ENCODE data around the gene GNA15.

Gene GNA15

DNA sequence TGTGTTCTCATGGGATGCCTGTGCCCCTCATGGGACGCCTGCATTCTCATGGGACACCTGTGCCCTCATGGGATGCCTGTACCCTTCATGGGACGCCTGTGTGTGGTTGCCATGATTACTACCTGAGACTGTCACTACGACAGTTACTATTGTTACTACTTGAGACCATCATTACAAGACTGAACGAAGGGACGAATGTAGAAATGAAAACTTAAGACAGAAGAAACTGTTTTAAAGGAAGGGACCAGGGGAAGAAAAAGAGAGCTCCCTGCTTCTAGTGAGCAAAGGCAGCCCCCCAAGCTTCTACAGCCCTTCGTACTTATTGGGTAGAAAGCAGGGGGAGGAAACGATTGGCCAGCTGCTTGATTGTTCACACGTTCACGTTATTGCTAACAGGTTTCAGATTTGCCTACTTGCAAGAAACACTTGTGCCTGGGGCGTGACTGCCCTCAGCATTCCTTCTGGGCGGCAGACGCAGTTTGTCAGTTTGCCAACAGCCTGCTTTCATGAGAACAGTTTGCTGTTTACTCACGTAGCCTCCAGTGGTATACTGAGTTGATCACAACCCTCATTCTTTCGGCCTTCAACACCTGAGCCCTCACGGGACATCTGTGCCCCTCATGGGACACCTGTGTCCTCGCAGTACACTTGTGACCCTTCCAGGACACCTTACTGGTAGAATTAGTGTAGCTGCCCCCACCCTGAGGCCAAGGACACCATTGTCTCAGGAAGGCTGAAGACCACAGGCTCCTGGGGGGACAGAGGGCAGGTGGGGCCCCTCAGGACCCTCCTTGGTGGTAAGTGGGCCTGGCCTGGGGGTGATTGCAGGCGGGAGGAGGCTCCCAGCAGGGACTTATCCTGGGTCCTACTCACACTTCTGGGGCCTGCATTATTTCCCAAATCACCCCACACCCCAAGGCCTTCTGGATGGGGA lies 40.2 kb downstream of the GNA15 start:
- peak; percentile 43 for DNase-seq (ENCODE audit: low read depth)

- DNase-seq (ENCODE audit: low read depth): no peak
Measured at GRCh38 chr19:3176715-3177501, 41.1 kb downstream of the GNA15 start.

GRCh38 chr19:3178377-3178972 lies 42.6 kb downstream of the GNA15 start, which contains the start of gene S1PR4:
Gene S1PR4 (plus strand): TSS chr19:3178769. CDS start chr19:3178793, 24 bp downstream.
- DNase-seq (ENCODE audit: low read depth): no peak

- DNase-seq (ENCODE audit: low read depth): no peak
Measured at GRCh38 chr19:3178973-3179738, 43.3 kb downstream of the GNA15 start.

GRCh38 chr19:3179739-3180293 lies 44.0 kb downstream of the GNA15 start:
- DNase-seq (ENCODE audit: low read depth): no peak

DNA sequence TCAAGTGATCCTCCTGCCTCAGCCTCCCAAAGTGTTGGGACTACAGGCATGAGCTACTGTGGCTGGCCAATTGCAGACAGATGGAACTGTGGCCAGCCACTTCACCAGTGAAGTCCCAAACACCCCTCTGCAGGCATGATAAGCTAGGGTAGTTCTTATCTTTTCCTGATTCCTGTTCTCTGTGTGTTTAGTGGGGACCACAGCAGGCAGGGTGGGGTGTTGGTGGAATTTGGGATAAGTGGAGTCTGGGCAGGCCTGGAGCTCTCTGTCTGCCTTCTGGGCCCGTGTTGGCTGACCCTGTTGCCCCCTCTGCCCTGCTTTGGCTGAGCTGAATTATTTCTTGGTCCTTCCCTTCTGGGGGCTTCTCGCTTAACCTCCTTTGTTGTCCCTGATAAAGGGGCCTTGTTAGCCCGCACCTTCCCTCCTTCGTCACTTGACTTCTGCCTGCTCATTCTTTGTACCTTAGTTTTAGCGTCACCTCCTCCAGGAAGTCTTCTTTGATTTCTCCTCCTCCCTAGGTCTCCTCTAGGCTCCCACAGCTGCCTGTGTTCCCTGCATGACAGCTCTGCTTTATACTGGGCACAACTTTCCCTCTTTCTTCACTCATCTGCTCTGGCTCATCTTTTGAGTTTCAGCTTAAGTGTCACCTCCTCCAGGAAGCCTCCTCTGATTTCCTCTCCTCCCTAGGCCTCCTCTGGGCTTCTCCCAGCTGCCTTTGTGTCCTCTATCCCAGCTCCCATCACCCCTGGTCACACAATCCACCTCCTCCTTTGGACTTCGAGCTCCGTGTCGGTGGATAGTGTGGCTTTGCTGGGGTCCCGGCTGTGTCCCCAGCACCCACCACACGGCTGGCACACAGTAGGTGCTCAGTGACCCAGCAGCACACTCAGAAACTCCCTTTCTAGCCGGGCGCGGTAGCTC lies 48.1 kb downstream of the GNA15 start:
- no peak for DNase-seq (ENCODE audit: low read depth)

GRCh38 chr19:3184847-3185460 lies 49.1 kb downstream of the GNA15 start:
- peak; percentile 72 for DNase-seq (ENCODE audit: low read depth)

GRCh38 chr19:3185461-3186159 lies 49.8 kb downstream of the GNA15 start, which contains the start of gene NCLN:
Gene NCLN (plus strand): TSS chr19:3185930. CDS start chr19:3186031, 101 bp downstream.
- peak; percentile 91 for DNase-seq (ENCODE audit: low read depth)

DNA sequence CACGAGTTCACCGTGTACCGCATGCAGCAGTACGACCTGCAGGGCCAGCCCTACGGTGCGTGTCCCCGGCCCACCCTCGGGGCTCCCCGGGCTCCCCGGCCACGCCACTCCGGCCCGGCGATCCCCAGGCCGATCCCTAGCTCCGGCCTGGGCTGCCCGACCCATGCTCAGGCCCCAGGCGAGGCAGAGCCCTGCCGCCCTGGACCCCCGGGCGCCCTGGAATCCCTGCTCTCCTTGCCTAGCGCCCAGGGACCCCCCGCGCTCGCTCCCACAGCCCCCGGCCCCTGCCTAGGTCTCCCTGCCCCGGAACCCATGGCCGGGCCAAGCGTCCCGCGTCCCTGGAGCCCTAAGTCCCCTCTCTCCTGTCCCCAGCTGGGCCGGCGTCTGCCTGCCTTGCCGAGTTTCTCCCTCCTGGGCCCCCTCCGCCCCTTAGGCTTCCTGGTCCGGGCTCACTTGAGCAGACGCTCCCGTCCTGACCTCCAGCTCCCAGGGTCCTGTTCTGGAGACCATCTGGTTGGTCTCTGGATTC lies 50.4 kb downstream of the GNA15 start:
- no peak for DNase-seq (ENCODE audit: low read depth)

GRCh38 chr19:3186891-3187661 lies 51.2 kb downstream of the GNA15 start:
- DNase-seq (ENCODE audit: low read depth): no peak

- no peak for DNase-seq (ENCODE audit: low read depth)
Measured at GRCh38 chr19:3187662-3188511, 52.1 kb downstream of the GNA15 start.

DNA sequence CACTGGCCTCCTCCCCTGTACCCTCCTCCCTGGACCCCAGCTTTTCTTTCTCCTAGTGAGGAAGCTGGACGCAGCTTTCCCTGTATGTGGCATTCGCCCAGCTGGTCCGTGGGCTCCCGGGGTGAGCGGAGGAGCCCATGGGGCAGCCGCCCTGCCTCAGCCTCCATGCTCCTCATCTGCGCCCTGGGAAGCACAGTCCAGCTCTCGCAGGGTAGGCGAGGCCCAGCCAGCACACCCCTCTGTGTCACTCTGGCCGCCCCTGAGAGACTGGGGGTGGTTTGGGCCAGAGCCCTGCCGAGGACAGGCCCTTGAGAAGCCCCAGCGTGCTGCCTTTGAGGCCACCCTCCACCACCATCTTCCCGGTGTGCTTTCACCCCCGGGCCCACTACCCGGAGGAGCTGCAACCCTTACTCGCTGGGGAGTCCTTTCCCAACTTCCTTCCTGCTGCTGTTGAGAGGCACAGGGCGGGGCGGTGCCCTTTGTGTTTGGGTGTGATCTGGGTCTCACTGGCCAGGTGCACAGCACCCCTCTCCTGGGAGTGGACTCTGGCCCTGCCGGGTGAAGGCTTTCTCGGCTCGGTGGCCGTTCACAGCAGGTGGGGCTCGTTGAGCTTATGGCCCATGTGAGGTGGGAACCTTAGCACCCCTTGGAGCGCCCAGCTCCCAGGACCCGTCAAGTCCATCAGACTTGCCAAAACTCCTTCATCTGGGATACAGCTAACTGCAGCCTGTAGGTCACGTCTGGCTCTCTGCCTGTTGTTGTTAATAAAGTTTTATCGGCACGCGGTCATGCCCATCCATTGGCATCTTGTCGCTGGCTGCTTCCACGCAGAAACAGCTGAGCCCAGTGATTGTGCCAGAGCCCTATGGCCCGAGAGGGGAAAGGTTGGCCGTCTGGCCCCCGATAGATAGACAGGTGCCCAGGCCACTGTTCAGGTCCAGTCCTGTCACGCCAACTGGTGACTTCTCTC lies 53.1 kb downstream of the GNA15 start:
- DNase-seq (ENCODE audit: low read depth): no peak

DNA sequence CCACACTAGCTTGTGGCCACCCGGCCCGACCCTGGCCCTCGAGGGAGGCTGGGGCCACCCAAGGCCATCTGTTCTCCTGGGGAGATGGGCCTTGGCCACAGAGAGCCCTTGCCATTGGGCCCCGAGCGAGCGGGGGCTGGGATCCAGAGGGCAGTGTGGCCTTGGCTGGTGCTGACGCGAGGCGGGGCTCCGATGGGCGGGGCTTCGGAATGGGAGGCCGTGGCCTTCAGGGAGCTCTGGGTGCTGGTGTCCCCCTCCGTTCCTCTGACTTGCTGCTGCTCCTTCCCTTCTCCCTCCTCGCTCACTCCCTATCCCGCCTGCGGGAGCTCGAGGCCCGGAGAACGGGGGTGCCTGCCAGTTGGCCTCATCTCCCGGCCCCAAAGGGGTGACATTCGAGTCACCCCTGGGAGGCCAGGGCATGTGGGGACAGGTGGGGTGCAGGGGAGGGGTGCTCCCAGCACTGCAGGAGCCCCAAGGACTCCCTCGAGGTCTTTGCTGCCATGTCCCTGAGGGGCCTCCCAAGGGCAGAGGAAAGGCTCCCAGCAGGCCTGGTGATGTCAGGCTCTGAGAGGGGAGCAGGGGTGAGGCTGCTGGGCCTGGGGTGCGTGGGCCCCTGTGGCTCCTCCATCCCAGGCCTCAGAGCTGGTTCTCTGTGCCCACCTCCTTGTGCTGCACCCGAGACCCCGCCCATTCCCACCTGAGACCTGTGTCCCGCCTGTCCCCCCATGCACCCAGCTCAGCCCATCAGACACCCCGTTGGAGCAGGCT lies 54.1 kb downstream of the GNA15 start:
- DNase-seq (ENCODE audit: low read depth): no peak

DNA sequence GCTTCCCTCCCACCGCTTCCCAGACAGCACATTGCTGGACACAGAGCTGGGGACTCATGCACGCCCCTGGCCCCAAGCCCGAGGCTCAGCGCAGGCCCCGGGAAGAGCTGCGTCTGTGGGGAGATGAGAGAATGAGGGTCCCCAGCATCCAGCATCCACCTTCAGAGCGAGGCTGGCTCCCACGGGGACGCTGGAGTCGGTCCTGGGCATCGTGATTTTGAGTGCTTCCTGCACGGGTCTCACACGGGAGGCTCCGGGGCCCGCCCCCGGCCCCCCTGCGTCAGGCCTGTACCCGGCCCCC lies 54.6 kb downstream of the GNA15 start:
- DNase-seq (ENCODE audit: low read depth): no peak

Data from amniotic epithelial cell (primary cell).